ENCODE data around the gene ZFP36L1. TPM values are rescaled to one million over a fixed set of nuclear protein-coding genes. Genes with fewer than 3 reads are reported as not detected.
"Not testable (repeated sequence)": the region's sequence is repeated elsewhere in the genome, so short reads cannot be mapped to it uniquely, and the experiment has no call there.

The ZFP36L1 gene
- total RNA-seq, 1 donor from 2014 or later = 884 TPM

DNA sequence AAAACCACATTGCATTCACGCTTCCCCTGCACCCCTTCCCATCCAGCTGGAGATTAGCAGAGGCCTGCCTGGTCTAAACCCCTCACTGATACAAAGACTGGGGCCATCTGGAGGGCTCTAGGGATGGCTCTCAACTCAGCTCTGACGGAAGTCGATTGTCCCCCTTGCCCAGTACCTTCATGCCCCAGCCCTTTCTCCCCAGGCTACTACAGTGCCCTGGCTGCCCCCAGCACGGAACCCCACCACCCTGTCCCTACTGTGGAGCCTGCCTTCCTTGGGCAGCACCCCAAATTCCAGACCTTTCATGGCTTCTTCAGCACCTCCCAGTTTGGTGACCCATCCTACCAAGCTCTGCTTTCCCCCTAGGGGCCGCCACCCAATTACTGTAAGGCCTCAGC, 25.6 kb downstream of the ZFP36L1 start:
- DNase-seq (no peak), ATAC-seq (ENCODE audit: low read depth) (no peak)
- Mint-ChIP-seq H3K27me3 (no peaks in the 10 kb centered on the region), H3K36me3 (ENCODE audit: low read depth) (no peaks in the 10 kb centered on the region), H3K4me3 (no peak overlapping the region), H3K9me3 (no peaks in the 10 kb centered on the region), H3K27ac (no peak overlapping the region), H3K4me1 (peaks cover 9% of the 10 kb centered on the region)
- intact Hi-C loops (cut with micrococcal nuclease) = no loop called here
- CTCF ChIA-PET = no interaction called here
- TF ChIP-seq, protein P1, sequence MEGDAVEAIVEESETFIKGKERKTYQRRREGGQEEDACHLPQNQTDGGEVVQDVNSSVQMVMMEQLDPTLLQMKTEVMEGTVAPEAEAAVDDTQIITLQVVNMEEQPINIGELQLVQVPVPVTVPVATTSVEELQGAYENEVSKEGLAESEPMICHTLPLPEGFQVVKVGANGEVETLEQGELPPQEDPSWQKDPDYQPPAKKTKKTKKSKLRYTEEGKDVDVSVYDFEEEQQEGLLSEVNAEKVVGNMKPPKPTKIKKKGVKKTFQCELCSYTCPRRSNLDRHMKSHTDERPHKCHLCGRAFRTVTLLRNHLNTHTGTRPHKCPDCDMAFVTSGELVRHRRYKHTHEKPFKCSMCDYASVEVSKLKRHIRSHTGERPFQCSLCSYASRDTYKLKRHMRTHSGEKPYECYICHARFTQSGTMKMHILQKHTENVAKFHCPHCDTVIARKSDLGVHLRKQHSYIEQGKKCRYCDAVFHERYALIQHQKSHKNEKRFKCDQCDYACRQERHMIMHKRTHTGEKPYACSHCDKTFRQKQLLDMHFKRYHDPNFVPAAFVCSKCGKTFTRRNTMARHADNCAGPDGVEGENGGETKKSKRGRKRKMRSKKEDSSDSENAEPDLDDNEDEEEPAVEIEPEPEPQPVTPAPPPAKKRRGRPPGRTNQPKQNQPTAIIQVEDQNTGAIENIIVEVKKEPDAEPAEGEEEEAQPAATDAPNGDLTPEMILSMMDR (IDR thresholded peaks at IDR 0.05) = no peak
- POLR2A ChIA-PET = interaction anchor here (1.1 kb wide), 1 partner anchor 18 kb away, joined by 3 read pairs; no protein-coding TSS in a partner anchor

DNA sequence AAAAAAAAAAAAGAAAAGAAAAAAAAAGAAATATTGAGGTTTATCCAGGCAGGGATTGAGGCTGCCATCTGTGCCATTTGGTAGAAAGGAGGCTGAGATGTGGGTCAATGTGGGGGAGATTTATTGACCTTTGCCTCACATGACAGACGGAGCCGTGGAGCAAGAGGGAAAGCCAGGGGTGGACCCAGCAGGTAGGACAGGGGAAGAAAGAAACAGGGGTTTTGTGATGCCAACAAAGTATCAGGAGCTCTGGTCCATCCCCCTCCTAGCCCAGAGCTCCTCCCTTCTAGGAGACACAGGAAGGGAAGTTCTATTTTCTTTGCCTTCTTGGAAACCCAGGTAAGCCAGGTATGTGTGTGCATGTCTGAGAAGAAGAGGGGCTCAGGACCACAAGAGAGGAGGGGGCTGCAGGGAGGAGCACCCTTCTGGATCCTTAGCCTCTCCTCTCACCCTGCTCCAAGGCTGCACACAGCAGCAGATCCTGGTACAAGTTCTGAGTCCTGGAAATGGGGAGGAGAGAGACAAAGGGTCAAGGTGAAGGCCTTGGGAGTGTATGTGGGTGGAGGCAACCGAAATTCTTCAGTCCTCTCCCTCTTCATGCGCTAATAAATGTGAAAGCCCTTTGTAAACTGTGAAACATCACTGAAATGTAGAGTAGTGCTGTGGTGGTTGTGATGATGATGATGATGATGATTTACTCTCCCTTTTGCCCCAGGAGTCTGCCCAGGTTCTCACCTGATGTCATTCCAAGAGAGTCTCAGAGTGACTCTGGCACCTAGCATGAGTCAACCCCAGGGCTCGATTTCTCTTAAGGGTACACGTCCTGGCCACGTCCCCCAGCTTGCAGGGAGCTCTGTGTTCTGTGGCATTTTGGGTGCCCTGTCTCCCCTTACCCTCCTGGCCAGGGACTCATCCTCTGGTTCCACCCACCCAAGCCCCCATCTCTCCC, 26.3 kb downstream of the ZFP36L1 start:
- ATAC-seq (ENCODE audit: low read depth) (no peak), DNase-seq (no peak)
- TF ChIP-seq, protein P1 (IDR thresholded peaks at IDR 0.05) = no peak
- Mint-ChIP-seq H3K27me3 (no peaks in the 10 kb centered on the region), H3K4me3 (no peak overlapping the region), H3K9me3 (no peaks in the 10 kb centered on the region), H3K27ac (no peak overlapping the region), H3K36me3 (ENCODE audit: low read depth) (no peaks in the 10 kb centered on the region), H3K4me1 (peaks cover 4% of the 10 kb centered on the region)
- intact Hi-C loops (cut with micrococcal nuclease) = no loop called here
- POLR2A ChIA-PET = interaction anchor here (0.6 to 1.1 kb wide), 3 partner anchors 8 to 86 kb away, joined by 3 to 6 read pairs (median 6); no protein-coding TSS in a partner anchor
- CTCF ChIA-PET = no interaction called here

DNA sequence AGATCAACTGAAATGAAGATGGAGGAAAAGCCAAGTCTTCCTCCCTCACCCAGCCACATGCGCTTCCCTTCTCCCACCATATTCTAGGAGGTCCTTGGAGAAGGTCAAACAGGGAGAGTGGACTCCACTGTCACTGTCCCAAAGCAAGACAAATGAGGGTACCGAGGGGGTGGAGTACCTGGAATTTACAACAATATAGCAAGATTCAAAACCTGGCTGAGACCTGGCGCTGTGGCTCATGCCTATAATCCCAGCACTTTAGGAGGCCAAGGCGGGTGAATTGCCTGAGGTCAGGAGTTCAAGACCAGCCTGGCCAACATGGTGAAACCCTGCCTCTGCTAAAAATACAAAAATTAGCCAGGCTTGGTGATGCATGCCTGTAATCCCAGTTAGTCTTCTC, 29.0 kb downstream of the ZFP36L1 start:
- H3K27ac Mint-ChIP-seq = not testable (repeated sequence)

DNA sequence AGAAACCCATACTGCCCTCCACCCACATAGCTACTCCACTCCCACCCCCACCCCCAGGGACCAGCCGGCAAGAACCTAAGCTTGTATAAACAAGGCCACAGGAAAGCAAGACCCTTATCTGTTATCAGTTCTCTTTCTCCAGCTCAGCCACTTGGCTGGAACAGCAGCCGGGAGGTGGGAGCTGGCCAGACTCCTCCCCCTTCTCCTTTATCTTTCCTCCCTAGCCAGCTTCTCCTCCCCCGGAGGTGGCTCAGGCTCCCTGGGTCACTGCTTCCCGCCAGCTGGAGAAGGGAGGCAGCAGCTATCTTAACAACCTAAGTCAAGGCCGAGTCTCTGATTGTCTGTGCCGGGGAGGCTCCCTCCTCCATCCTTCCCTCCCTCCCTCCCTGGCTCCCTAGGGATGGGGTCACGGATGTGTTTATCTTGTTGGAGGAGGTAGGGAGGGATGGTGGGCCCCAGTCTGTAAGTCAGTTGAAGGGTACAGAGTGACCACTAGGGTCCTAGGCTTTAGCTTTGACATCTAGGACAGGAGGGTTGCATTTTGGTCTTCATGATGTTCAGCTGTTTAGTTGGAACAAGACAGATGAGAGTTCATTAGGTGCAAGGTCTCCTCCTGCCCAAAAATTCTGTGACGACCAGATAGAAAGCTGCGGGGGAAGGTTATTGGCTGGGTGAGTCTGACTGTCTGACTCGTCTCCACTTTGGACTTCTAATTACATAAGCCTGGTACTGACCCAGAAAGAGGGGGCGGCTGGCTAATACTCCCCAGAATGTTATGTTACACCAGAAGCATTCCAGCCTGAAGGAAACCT, 29.7 kb downstream of the ZFP36L1 start:
- ATAC-seq (ENCODE audit: low read depth) = no peak
- H3K27ac Mint-ChIP-seq = no peak overlapping the region
- H3K36me3 Mint-ChIP-seq (ENCODE audit: low read depth) = no peaks in the 10 kb centered on the region
- ChIA-PET POLR2A (interaction anchor here (0.6 to 1.0 kb wide), 2 partner anchors 11 to 249 kb away, joined by 3 to 4 read pairs; no protein-coding TSS in a partner anchor), CTCF (interaction anchor here (0.6 kb wide), 1 partner anchor 781 kb away, joined by 3 read pairs; no protein-coding TSS in a partner anchor)
- peaks cover 3% of the 10 kb centered on the region for H3K4me1 Mint-ChIP-seq
- TF ChIP-seq, protein P1 (IDR thresholded peaks at IDR 0.05) = no peak
- no peaks in the 10 kb centered on the region for H3K27me3 Mint-ChIP-seq
- no peaks in the 10 kb centered on the region for H3K9me3 Mint-ChIP-seq
- DNase-seq = no peak
- intact Hi-C loops (cut with micrococcal nuclease) = no loop called here
- no peak overlapping the region for H3K4me3 Mint-ChIP-seq

More for the DNA sequence above, 29.0 kb downstream of the ZFP36L1 start:
- H3K4me1 Mint-ChIP-seq; DNase-seq; H3K27me3 Mint-ChIP-seq; H3K36me3 Mint-ChIP-seq (ENCODE audit: low read depth); H3K4me3 Mint-ChIP-seq; H3K9me3 Mint-ChIP-seq; ATAC-seq (ENCODE audit: low read depth); intact Hi-C loops (cut with micrococcal nuclease): not testable (repeated sequence)
- CTCF ChIA-PET = interaction anchor here (0.6 kb wide), 1 partner anchor 781 kb away, joined by 3 read pairs; no protein-coding TSS in a partner anchor
- POLR2A ChIA-PET = interaction anchor here (0.6 kb wide), 1 partner anchor 12 kb away, joined by 3 read pairs; no protein-coding TSS in a partner anchor

DNA sequence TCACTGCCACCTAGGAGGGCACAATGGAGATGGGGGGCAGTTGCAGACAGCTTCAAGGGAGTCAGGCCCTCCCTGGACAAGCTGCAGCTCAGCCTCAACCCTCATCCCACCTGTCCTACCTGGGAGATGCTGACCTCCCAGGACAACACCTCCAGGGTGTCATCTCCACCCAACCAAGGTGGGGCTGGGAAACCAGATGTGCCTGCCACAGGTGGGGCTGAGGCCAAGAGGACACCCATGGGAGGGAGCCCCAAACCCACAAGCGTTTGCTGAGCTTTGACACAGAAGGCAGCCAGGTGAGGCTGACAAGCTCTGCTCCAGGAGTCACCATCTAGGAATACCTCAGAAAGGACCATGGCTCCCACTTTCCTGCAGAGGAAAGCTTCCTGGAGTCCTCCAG, 31.5 kb downstream of the ZFP36L1 start:
- intact Hi-C loops (cut with micrococcal nuclease) = no loop called here
- no peaks in the 10 kb centered on the region for H3K27me3 Mint-ChIP-seq
- peaks cover 19% of the 10 kb centered on the region for H3K4me1 Mint-ChIP-seq
- TF ChIP-seq, protein P1 (IDR thresholded peaks at IDR 0.05) = no peak
- no peaks in the 10 kb centered on the region for H3K9me3 Mint-ChIP-seq
- no peaks in the 10 kb centered on the region for H3K36me3 Mint-ChIP-seq (ENCODE audit: low read depth)
- H3K27ac Mint-ChIP-seq = no peak overlapping the region
- DNase-seq (no peak), ATAC-seq (ENCODE audit: low read depth) (no peak)
- ChIA-PET POLR2A (interaction anchor here (1.1 kb wide), 1 partner anchor 78 kb away, joined by 6 read pairs; no protein-coding TSS in a partner anchor), CTCF (no interaction called here)
- H3K4me3 Mint-ChIP-seq = no peak overlapping the region
